GM21447 (cell line): ENCODE results near the gene YBEY.

Experiments
- ATAC-seq: cut with Tn5 transposase; IDR thresholded peaks from one replicate; pipeline ENCODE4 v1.9.1; 2021; ENCODE audit not compliant: unreplicated experiment

The YBEY gene

GRCh38 chr21:46325073-46325912, 39.2 kb downstream of the YBEY start:
- no peak for ATAC-seq

GRCh38 chr21:46326110-46326703, 40.1 kb downstream of the YBEY start:
- no peak for ATAC-seq

- no peak for ATAC-seq
Measured at GRCh38 chr21:46327711-46328110, 41.6 kb downstream of the YBEY start.

DNA sequence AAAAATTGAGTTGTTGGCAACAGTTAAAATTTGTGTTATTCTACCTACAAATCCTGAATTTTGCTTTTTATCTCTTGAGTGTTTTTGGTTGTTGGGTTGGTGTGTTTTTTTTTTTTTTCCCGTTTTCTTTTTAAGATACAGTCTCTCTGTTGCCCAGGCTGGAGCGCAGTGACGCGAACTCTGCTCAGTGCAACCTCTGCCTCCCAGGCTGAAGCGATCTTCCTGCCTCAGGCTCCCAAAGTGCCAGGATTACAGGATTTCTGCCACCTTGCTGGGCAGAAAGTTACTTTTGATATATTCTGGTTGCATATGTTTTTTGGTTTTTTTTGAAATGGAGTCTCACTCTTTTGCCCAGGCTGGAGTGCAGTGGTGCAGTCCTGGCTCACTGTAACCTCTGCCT, 42.0 kb downstream of the YBEY start:
- no peak for ATAC-seq

GRCh38 chr21:46329796-46330195, 43.7 kb downstream of the YBEY start:
- no peak for ATAC-seq

GRCh38 chr21:46334351-46335140, 48.4 kb downstream of the YBEY start:
- no peak for ATAC-seq

DNA sequence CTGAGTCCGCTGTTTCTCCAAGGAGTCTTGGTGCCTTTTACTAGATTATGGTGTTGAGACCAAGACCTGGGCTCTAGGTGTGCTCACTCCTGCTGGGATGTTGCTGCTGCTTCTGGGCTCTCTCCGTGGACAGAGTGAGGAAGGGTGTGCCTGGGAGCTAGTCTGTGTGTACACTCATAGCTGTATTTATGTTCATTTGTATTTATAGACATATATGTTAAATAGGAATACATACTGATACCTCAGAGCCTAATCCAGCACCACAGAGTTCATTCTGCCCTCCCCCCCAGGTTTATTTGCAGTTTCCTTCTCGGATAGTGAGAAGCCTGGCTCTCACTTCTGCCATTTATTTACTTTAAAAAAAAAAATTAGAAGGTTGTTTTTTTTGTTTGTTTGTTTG, 50.5 kb downstream of the YBEY start:
- no peak for ATAC-seq

DNA sequence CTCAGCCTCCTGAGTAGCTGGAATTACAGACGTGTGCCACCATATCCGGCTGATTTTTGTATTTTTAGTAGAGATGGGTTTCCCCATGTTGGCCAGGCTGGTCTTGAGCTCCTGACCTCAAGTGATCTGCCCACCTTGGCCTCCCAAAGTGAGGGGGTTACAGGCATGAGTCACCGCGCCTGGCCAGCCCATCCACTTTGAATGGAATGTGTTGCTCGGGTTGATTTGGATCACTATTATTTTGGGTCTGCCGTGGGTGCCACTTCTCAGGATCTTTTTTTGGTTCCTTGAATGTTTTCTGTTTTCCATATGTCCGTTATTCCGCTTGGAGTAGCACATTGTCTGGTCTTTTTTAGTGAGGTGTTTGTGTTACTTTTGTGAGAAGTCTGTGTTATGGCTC, 54.9 kb downstream of the YBEY start:
- ATAC-seq = no peak

DNA sequence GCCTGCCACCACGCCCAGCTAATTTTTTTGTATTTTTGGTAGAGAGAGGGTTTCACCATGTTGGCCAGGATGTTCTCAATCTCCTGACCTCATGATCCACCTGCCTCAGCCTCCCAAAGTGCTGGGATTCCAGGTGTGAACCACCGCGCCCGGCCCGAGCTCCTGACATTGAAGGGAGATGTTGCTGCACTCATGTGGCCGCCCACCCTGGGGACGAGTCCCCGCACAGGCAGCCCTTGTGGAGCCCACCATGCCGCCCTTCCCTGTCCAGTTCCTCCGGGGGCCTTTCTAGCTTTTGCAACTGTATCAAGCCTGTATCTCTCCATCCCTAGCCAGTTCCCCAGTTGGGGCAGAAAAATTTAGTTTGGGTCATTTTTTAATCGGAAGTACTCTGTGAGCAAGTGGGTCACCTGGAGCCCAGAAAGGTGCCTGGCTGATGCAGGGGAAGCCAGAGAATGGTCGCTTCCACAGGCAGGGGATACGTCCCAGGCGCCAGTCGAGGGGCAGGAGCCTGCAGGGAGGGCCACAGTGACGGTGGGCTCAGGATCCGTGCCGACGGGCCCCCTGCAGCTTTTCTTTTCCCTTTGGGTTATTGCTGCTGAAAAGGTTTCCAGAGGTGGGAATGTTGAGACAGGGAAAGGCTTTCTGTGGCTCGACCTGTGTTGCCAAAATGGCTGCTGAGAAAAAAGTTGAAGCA, 58.2 kb downstream of the YBEY start:
- no peak for ATAC-seq

DNA sequence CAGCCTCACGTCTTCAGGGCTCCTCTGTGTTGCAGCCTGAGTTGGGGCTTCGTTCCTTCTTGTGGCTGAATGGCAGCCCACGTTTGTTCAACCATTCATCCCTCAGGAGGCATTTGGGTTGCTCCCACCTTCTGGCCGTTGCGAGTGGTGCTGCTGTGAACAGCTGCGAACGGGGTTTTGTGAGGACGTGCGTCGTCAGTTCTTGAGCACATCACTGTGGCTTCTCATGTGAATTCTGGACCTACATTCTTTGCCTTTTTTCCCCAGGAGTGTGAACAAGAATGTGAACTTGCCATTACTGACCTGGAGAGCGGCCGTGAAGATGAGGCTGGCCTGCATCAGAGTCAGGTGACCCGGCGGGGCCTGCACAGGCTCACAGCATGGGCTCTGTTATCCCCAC, 59.7 kb downstream of the YBEY start:
- ATAC-seq = no peak

DNA sequence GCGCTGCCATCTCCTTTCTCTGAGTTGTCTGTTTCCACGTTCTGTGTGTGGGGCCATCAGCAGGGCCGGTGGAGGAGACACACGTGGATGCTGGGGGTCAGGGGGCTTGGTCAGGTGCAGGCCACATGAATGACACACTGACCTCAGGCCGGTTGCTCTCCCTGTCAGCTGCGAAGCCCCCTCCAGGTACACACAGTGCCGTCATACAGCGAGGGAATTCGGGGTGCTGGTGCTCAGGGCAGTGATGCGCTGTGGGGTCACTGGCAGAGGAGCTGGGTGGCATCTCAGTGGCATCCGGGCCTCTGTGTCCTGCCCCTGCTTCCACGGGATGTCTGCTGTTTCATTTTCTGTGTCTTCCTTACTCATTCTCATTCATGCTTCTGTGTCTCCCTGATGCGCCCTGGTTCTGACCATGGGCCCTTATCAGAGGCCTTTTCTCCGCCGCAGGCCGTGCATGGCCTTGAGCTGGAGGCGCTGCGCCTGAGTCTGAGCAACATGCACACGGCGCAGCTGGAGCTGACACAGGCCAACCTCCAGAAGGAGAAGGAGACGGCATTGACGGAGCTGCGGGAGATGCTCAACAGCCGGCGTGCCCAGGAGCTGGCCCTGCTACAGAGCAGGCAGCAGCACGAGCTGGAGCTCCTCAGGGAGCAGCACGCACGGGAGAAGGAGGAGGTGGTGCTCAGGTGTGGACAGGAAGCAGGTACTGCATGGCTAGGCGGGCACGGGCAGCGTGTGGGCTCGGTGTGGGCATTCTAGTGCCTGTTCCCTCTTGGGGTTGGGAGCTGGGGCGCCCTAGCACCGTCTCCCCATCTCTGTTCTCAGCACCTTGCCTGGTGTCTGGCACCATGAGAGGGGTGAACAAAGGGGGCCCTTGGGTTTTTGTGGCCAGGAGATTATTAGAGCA, 60.4 kb downstream of the YBEY start:
- ATAC-seq = no peak

DNA sequence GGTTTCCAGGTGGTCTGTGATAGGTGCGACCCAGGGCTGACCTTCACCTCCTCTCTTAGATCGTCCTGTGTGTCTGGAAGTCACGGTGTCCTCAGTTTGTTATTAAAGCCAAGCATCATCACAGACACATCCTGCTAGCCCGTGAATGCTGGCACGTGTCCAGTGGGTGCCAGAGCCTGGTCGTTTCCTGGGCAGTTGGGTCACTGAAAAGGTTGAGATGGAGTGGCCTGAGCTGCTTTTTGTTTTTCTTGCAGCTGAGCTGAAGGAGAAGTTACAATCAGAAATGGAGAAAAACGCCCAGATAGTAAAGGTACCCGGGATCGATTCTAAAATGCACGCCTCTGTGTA, 61.0 kb downstream of the YBEY start:
- ATAC-seq = no peak
